GM21526 (cell line): ENCODE measurements around the gene OAS3.
A peak's percentile ranks its signal among the peaks of the same experiment; 100 is the strongest.
"Not testable (repeated sequence)": the region's sequence is repeated elsewhere in the genome, so short reads cannot be mapped to it uniquely, and the experiment has no call there.

Experiments used
- ATAC-seq: cut with Tn5 transposase; IDR thresholded peaks from one replicate; pipeline ENCODE4 v1.9.1; 2021; ENCODE audit warnings: moderate library complexity; ENCODE audit not compliant: unreplicated experiment, low FRiP score

OAS3 gene

DNA sequence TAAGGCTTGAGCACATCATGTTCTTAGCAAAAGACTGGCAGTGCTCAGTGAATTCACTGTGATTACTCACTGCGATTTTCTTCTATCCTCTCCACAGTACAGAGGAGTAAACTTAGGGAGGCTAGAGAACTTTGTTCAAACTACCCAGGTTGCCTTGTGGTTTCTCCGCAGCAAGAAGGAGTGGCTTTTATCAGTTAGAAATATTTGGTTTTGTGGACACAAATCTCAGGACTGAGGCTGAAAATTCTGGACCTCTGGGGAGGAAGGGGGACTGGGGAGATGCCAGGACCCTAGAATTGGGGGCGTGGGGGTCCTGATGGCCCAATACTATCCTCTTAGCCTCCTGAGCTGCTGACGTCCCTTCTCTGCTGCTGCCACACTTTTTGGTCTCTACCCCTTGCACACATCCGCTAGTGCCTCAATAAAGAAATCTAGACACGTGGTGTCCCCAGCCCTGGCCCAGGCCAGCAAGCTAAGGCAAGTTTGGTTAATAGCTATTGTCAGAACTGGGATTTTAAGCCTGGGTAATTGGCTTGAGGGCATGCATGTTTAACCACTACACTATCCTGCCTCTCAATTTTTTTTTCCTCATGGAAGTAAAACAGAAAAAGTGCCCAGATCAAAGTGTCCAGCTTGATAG, 40.9 kb downstream of the OAS3 start:
- no peak for ATAC-seq

DNA sequence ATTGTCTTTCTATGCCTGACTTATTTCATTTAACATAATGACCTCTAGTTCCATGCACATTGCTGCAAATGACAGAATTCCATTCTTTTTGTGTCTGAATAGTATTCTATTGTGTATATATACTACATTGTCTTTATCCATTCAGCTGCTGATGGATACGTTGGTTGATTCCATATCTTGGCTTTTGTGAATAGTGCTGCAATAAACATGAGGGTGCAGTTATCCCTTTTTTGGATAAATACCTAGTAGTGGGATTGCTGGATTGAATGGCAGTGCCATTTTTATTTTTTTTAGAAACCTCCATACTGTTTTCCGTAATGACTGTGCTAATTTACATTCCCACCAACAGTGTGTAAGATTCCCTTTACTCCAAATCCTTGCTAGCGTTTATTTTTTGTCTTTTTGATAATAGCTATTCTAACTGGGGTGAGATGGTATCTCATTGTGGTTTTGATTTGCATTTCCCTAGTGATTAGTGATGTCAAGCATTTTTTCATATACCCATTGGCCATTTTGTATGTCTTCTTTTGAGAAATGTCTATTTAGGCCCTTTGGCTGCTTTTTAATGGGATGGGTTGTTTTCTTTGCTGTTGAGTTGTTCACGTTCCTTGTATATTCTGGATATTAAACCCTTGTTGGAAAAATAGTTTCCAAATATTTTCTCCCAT, 42.4 kb downstream of the OAS3 start:
- ATAC-seq = no peak

DNA sequence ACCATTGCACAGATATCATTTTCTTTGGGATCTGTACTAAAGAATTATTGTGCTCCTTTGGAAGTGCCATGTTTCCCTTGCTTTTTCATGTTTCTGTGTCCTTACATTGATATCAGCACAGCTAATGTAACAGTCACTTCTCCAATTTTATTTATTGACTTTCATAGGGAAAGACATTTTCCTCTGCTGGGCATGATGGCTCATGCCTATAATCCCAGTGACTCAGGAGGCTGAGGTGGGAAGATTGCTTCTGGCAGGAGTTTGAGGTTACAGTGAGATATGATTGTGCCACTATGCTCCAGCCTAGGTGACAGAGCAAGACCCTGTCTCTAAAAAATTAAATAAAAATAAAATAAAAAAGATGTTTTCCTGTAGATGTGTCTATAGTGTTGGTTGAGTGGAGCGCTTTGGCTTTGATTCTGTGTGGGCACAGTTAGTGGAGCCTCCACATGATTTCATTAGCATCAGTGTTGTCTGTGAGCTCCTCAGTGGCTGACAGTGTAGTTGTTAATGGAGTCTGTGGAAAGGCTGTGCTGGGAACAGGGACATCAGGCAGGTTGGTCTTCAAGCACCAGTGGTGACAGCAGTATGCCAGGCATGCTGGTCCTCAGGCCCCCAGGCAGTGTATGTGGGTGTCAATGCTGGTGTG, 47.5 kb downstream of the OAS3 start:
- ATAC-seq = no peak

DNA sequence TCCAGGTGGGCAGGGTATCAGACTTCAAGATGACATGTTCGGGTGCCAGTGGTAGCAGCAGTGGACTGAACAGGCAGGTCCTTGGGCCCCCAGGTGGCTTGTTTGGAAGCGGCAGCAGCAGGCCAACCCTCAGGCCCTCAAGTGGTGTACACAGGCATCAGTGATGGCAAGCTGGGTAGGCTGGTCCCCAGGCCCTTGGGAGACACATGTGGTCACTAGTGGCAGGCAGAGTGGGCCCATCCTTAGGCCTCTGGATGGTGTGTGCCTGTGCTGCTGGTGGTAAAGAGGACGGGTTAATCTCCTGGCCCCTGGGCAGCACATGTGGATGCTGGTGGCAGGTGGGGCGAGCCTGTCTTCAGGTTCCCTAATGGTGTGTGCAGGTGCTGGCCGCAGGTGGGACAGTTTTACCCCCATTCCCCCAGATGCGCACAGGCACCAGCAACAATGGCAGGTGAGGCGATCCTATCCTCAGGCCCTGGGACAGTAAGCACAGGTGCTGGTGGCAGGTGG, 48.1 kb downstream of the OAS3 start:
- ATAC-seq = no peak

DNA sequence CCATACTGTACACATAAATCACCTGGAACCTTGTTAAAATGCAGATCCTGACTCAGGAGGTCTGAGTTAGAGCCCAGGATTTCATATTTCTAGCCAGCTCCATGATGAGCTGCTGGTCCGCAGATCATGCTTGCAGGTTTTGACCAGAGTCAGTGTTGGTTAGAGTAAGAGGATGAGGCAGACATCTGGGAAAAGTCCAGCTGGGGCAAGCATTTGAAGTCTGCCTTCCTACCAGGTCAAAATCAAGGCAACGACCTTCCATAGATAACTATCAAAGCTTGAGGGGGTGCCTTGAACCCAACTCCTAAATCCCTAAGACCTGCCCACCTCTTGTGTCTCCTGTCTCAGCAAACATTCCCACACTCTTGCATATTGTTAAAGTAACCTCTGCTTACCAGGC, 49.3 kb downstream of the OAS3 start:
- no peak for ATAC-seq

DNA sequence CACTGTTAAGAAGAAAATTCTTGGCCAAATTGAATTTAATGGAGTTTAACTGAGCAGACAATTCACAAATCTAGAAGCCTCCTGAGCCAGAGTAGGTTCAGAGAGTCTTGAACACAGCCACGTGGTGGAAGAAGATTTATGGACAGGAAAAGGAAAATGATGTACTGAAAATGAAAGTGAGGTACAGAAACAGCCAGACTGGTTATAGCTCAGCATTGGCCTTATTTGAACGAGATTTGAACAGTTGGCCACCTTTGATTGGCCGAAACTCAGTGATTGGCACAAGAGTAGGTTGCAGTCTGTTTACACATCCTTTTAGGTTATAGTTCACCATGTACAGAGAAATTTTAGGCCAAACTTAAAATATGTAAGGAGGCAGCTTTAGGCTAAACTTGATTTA, 50.0 kb downstream of the OAS3 start:
- no peak for ATAC-seq

DNA sequence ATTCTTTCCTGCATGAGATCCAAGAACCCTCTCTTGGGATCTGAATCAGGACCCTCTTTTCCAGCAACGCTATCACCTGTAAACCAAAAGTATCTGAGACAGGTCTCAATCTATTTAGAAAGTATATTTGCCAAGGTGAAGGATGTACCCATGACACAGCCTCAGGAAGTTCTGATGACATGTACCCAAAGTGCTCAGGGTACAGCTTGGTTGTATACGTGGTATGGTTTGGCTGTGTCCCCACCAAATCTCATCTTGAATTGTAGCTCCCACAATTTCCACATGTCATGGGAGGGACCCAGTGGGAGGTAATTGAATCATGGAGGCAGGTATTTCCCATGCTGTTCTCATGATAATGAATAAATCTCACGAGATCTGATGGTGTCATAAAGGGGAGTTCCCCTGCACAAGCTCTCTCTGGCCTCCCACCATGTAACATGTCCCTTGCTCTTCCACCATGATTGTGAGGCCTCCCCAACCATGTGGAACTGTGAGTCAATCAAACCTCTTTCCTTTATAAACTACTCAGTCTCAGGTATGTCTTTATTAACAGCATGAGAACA, 50.6 kb downstream of the OAS3 start:
- not testable (repeated sequence) for ATAC-seq

DNA sequence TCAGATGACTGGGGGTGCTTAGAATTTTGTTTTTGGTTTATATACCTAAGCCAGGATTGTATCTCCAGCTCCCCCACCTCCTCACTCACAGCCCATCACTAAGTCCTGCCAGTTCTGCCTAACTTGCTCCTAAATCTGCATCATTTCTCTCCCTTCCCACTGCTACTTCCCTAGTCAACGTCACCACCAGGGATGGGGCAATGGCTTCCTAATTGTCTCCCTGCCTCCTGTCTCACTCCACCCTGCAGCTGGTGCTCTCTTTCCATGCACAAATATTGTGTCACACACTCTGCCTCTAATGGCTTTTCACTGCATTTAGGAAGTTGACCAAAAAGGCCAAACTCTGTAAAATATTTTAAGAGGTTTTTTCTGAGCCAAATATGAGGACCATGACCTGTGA, 51.5 kb downstream of the OAS3 start:
- no peak for ATAC-seq

DNA sequence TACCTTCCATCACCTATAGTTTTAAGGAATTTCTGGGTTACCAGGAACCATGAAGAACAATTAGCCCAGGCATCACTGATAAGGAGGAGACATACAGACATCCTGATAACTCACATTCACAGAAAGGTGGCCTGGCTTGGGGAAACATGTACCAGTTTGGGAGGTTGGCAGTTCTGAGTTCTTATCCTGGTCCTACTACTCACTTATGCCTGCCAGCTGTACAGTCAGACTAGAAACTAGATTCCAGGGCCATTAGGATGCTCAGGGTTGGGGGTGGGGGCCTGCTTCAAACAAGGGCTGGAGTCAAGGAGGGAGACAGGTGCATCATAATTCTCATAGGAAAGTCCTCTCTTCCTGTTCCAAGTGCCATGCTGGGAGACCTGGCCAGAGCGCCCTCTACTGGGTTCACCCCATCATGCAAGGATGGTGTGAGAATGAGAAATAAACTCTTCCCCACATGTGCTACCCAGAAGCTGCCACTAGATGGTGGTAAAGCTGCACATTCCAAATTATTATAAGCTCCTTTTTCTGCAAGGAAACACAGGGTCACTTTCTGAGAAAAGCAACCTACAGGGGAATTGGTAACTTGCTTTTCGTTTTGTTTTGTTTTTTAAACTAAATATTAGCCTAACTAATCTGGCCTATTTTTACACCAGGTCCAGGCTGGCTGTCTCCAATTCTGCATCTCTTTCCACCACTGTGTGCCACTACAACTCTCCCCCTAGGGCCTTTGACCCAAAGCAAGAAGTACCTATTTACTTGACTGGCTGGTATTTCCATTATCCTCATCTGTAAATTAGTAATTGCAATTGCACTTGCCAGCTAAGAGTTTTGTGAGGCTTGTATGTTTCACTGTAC, 54.5 kb downstream of the OAS3 start:
- ATAC-seq = no peak

DNA sequence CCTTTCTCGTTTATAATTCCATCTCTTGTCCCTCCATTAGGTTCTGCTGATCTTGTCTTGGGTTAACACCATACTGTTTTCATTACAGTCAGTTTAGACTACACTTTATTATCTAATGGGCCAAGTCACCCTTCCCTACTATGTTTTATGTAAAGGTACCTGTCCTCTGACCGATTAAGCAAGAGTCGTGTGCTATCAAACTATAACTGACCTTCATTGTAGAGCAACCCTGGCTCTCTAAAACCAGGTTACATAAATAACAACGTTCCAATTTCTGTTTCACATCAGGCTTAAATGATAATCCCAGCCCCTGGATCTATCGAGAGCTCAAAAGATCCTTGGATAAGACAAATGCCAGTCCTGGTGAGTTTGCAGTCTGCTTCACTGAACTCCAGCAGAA, 56.7 kb downstream of the OAS3 start:
- no peak for ATAC-seq

DNA sequence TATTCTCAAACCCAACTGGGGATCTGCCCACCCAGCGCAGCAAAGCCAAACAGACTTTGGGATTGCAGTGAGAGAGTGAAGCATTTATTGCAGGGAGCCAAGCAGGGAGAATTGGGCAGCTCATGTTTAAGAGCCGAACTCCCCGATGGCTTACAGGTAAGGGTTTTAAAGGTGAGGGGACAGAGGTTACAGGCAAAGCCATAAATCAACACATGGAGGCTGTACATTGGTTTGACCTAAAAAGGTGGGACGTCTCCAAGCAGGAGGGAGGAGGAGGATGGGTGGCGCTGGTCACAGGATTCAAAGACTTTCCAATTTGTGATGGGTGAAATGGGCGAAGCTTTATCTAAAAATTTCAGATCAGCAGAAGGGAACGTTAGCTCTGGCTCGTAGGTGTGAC, 58.2 kb downstream of the OAS3 start:
- ATAC-seq = no peak

DNA sequence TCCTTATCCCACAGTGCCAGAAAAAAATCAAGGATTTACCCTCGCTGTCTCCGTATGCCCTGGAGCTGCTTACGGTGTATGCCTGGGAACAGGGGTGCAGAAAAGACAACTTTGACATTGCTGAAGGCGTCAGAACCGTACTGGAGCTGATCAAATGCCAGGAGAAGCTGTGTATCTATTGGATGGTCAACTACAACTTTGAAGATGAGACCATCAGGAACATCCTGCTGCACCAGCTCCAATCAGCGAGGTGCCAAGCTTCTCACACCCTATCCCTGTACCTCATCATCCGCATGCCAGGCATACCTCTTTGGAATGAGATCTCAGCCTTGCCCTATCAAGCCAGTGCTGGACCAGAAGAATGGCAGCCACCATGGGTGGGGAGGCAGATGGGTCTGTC, 59.2 kb downstream of the OAS3 start:
- ATAC-seq = no peak

DNA sequence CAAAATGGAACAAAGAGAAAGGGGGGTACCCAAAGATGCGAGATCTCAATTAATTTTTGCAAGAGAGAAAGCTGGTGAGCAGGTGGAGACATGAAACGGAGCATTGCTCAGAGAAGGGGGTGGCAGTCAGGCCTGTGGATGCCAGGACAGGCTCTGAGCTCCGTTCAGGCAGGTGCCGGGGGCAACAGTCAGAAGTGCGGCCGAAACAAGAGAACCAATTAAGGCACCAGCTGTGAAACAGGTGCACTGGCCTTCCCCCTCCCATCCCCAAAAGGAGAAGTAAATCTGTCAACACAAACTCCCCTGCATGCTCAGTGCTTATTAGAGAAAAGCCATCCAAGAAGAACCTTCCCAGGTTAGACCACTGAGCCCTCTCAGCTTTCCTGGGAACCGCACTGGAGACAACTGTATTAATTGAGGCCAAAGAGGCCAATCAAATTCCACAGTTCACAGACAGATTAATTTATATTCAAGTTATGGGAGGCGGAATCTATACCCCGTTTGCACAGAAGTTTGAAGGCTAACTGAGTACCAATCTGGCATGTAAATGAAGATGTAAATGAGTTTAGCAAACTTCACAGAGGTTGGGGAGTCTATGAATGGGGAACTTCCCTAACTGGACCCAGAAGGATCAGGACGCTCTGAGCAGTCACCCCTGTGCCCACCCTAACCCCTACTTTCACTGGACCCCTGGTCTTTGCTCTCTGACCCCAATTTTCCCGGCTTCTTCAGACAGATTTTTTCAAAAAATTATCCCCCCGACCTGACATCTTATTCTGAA, 60.9 kb downstream of the OAS3 start:
- ATAC-seq = peak; percentile 97

DNA sequence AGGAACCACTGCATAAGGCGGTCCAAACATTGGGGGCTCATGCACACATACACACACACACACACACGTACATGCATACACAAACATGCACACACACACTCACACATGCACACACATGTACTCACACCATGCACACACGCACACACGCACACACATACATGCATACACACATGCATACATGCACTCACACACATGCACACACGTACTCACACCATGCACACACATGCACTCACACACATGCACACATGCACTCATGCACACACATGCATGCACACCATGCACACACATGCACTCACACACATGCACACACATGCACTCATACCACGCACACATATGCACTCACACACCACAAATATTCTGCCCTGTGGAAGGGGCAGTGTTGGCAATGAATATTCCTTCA, 62.2 kb downstream of the OAS3 start:
- ATAC-seq = no peak

DNA sequence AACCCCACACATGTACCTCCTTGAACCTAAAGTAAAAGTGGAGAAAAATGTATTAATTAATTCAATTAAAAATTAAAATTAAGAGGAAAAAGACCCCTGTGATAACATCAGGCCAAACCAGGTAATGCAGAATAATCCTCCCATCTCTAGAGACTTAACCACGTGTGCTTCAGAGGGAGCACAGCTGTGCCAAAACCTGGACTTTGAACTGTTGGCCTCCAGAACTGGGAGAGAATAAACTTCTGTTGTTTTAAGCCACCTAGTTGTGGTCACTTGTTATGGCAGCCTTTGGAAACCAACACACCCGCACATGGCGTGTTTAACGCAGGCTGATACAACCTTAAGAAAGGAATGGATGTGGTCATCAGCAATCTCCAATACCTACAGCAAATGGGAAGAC, 63.9 kb downstream of the OAS3 start:
- ATAC-seq = no peak

DNA sequence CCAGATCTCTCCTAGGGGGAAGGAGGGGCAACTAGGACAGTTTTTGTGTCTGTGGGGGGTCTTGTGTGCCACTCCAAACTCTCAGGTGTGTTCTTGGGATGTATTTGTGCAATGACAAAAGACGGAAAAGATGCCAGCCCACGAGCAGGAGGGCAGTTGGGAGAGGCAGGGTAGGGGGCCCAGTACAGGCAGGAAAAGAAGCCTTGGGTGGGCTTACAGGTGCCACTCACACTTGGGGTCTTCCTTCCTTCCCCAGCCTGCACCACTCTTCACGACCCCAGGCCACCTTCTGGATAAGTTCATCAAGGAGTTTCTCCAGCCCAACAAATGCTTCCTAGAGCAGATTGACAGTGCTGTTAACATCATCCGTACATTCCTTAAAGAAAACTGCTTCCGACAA, 64.4 kb downstream of the OAS3 start:
- no peak for ATAC-seq

DNA sequence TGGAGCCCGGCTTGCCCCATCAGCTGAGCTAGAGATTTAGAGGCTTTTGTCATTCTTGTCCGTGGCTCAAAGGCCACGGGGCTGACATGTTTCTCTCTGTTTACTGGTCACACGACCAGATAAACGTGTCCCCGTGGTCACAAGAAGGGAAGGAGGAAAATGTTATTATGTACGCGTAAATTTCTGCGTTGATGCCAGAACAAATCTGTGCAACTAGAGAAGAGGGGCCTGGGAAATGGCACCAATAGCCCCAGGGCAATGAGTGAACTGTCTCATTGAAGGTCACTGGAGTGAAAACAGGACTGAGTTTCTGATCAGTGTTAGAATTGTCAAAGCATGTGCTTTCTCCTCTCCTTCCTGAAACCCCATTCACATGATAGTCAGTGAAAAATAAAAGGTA, 65.4 kb downstream of the OAS3 start:
- ATAC-seq = no peak

DNA sequence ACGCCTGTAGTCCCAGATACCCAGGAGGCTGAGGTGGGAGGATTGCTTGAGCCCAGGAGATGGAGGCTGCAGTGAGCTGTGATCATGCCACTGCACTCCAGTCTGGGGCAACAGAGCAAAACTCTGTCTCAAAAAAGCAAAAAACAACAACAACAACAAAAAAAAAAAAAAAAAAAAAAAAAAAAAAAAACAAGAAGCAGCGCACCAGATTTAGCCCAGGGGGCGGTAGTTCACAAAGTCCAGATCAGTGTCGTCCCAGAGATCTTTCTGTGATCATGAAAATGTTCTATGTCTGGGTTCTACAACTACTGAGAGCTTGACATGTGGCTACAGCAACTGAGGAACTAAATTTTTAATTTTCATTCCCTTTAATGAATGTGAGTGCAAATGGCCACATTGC, 67.5 kb downstream of the OAS3 start:
- ATAC-seq = no peak

DNA sequence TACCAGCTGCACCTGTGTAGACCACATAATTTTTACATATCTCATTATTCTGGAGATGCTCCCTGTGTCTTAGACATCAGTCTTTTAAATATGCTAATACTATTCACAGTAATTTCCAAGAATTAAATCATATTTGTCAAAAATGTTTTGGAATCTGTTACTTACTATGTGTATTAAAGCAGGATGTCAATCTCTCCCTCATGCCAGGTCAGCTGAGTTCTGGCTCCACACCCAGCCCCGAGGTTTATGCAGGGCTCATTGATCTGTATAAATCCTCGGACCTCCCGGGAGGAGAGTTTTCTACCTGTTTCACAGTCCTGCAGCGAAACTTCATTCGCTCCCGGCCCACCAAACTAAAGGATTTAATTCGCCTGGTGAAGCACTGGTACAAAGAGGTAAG, 67.9 kb downstream of the OAS3 start:
- no peak for ATAC-seq

DNA sequence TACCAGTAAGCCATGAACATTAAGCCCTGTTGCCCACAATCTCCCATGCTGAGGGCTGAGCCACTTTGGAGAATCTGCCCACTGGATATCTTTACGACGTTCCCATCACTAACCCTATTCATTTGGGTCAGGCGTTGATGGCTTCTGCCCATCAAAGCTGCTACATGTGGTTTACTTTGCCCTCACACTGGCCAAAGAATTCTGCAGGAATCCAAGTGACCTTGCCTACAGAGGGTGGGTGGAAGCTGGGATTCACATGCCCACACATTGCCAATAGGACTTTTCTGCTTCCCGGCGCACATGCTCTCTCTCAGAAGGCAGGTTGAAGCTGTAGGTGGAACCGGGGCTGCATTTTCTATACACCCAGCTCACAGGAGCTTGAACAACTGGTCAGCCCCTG, 68.4 kb downstream of the OAS3 start:
- no peak for ATAC-seq
